Spleen (tissue), 11 donors: ENCODE measurements around the gene DAAM2. TPM values are rescaled to one million over a fixed set of nuclear protein-coding genes. Genes with fewer than 3 reads are reported as not detected.
A peak's percentile ranks its signal among the peaks of the same experiment; 100 is the strongest.

Source experiments
- DNase-seq: peaks from one replicate; pipeline ENCODE4 v3.0.0-alpha.2; 2020
- H3K27ac ChIP-seq, 8 donors: fragments of 200-600 bp; sonication (generic) in 7 of 8; 1 replicate in 4 of 8; 2 replicates in 4 of 8; pipeline versions ENCODE4 v1.5.0 to v1.8.0; 2016 to 2021; ENCODE audit warnings: inconsistent platforms in 4 of 8, mild to moderate bottlenecking in 4 of 8, moderate library complexity in 1 of 8
- H3K27me3 ChIP-seq, 7 donors: fragments of 200-600 bp; sonication (generic) in 6 of 7; replicated peaks in 1 of 7; 1 replicate in 4 of 7; 2 replicates in 3 of 7; pipeline versions ENCODE4 v1.5.0 to v1.8.0; 2016 to 2021; ENCODE audit warnings: inconsistent platforms in 3 of 7, mild to moderate bottlenecking in 1 of 7
- H3K36me3 ChIP-seq, 6 donors: fragments of 200-600 bp; sonication (generic) in 5 of 6; 1 replicate in 4 of 6; 2 replicates in 2 of 6; pipeline versions ENCODE4 v1.5.0 to v1.8.0; 2016 to 2021; ENCODE audit warnings: inconsistent platforms in 2 of 6
- H3K4me1 ChIP-seq, 6 donors: fragments of 200-600 bp; sonication (generic) in 5 of 6; 1 replicate in 3 of 6; 2 replicates in 3 of 6; pipeline versions ENCODE4 v1.5.0 to v1.8.0; 2016 to 2021; ENCODE audit warnings: inconsistent platforms in 3 of 6
- H3K4me3 ChIP-seq, 8 donors: fragments of 200-600 bp; sonication (generic) in 7 of 8; 1 replicate in 4 of 8; 2 replicates in 4 of 8; pipeline versions ENCODE4 v1.5.0 to v1.8.0; 2016 to 2021; ENCODE audit warnings: inconsistent platforms in 4 of 8, mild to moderate bottlenecking in 4 of 8, moderate library complexity in 2 of 8
- H3K9me3 ChIP-seq, 8 donors: fragments of 200-600 bp; sonication (generic) in 7 of 8; 1 replicate in 4 of 8; 2 replicates in 4 of 8; pipeline versions ENCODE4 v1.5.0 to v1.8.0; 2016 to 2021; ENCODE audit warnings: inconsistent platforms in 4 of 8
- CTCF ChIP-seq, 11 experiments: fragments of 200-600 bp in 7 of 11; fragments of 450-650 bp in 4 of 11; sonication (generic) in 4 of 11; IDR thresholded peaks in 8 of 11; conservative IDR thresholded peaks in 3 of 11; 1 replicate in 7 of 11; 2 replicates in 4 of 11; pipeline versions ENCODE4 v1.4.0 to v1.8.0; 2016 to 2021; ENCODE audit warnings: antibody characterized with exemption in 11 of 11, inconsistent platforms in 4 of 11, mild to moderate bottlenecking in 1 of 11
- POLR2A ChIP-seq, 3 donors: fragments of 450-650 bp; IDR thresholded peaks; one replicate each; pipeline ENCODE4 v1.5.1; 2017; ENCODE audit warnings: antibody characterized with exemption in 3 of 3, mild to moderate bottlenecking in 1 of 3
- POLR2AphosphoS5 ChIP-seq, 3 donors: sonication (generic); formaldehyde crosslinking; IDR thresholded peaks; one replicate each; pipeline ENCODE4 v1.5.1; 2017; ENCODE audit warnings: antibody characterized with exemption in 3 of 3
- WGBS, 5 donors: extraction: QIAGEN DNeasy Blood & Tissue Kit in 3 of 5; methylation state at CpG; one replicate each; pipeline versions ENCODE4 v1.1.5 to v1.1.7; 2013 to 2018; 5-methylcytosine and 5-hydroxymethylcytosine counted together
- intact Hi-C: fragments of 100-400 bp; cut with DNase I; formaldehyde crosslinking; loops from one replicate; pipeline ENCODE4 v1.15.0; 2023; ENCODE audit warnings: low total_unique reads
- polyA plus RNA-seq, 3 donors: library from polyadenylated mRNA; stranded (reverse); fragments of 200-250 nt; gene quantifications; one replicate each; pipeline ENCODE4 v1.2.1, GENCODE V29; 2013
- total RNA-seq, 7 donors: library from RNA; depleted of rRNA in 3 of 7; stranded (reverse); fragments of >200 nt in 3 of 7; fragmentation: NEBNext Ultra II Directional in 4 of 7; extraction: Animal tissue kit (Norgen Biotek cat#: 25700) in 4 of 7; gene quantifications; one replicate each; pipeline versions ENCODE4 v1.1.0 to v1.2.1, GENCODE V29; 2016 to 2021
- donor health status: healthy with polysubstance abuse.
- donor health status: DM: no; HTN: no; CAD: no; lungs with moderate emphysema.
- donor health status: DM: no; HTN: no; CAD: no.
- donor health status: Bipolar disorder and iron deficiency.
- donor health status: healthy.
- donor health status: DM: no; HTN: no; CAD: no.
- donor health status: DM: yes; HTN: yes; CAD: no.

DAAM2 gene
- total and polyA plus RNA-seq, 10 donors: 6.0 to 115 (median 73.8) TPM

GRCh38 chr6:39822846-39823815, 31.0 kb downstream of the DAAM2 start:
- TF ChIP-seq CTCF (IDR thresholded peaks at IDR 0.05 in 8 of 11, conservative IDR thresholded peaks at IDR 0.05 in 3 of 11) (peak in 1 of 11 experiments; percentile 24), POLR2A (IDR thresholded peaks at IDR 0.05) (peak in 1 of 3 donors; percentile 47), POLR2AphosphoS5 (IDR thresholded peaks at IDR 0.05) (peak; percentile 32 to 91 (median 75))
- peaks cover 3 to 97% (median 32%) of the 10 kb centered on the region in 6 donors for H3K4me1 ChIP-seq
- H3K27me3 ChIP-seq: no peaks in the 10 kb centered on the region
- H3K36me3 ChIP-seq: no peaks in the 10 kb centered on the region
- intact Hi-C loops: no loop called here
- peak overlapping the region in 4 of 8 donors; percentile 34 to 61 (median 39) for H3K4me3 ChIP-seq
- 25 to 51% (median 42%) methylated on average over 8 of the region's 8 CpGs for WGBS, 5 donors
- H3K9me3 ChIP-seq: no peaks in the 10 kb centered on the region
- H3K27ac ChIP-seq: peak overlapping the region; percentile 7 to 94 (median 84)
- DNase-seq: peak; percentile 84

DNA sequence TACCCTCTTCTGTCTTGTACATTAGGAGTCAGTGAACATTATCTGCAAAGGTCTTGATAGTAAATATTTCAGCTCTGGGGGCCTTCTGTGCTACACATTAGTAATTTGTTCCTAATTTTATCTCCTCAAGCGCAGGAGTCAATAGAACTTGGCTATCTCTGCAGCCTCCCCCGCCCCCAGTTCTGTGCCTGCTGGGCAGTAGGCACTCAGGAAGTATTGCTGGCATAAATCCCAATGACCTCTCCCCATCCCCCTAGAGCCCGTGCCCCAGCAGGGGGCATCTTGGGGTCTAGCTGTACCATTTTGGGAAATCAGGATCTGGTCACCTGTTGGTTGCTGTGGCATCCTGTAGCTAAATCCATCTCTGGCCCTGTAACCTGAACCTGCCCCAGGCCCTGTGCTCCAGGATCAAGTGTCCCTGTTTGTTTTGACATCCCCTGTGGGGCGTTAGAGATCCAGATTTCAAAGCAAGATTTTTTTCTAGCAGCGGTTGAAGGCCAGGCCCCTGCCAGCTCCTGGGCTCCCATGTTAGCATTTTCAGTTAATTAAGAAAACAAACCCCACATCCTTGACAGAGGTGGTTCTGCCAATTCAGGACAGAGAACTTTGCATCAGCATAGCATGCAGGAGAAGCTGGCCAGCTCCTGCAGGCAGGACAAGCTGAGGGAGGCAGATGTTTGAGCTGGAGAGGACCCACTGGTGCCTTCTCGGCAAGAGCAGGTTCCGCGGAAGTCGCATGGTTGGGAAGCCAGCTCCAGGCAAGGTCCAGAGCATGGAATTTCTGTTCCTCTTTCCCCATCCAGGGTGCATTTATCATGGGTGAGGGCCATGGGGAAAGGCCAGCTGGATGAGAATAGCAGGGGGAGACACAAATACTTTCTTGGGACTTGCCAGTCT, 32.1 kb downstream of the DAAM2 start:
- intact Hi-C loops: no loop called here
- no peak for DNase-seq
- H3K36me3 ChIP-seq: no peaks in the 10 kb centered on the region
- peaks cover 3 to 96% (median 30%) of the 10 kb centered on the region in 6 donors for H3K4me1 ChIP-seq
- H3K27me3 ChIP-seq: no peaks in the 10 kb centered on the region
- WGBS, 5 donors: 70 to 91% (median 76%) methylated on average over 9 of the region's 9 CpGs
- H3K4me3 ChIP-seq: peak overlapping the region in 2 of 8 donors; percentile 39 to 61
- H3K27ac ChIP-seq: peak overlapping the region in 6 of 8 donors; percentile 69 to 94 (median 90)
- no peaks in the 10 kb centered on the region for H3K9me3 ChIP-seq
- no peak for TF ChIP-seq POLR2A (IDR thresholded peaks at IDR 0.05)
- no peak for TF ChIP-seq POLR2AphosphoS5 (IDR thresholded peaks at IDR 0.05)
- no peak for TF ChIP-seq CTCF (IDR thresholded peaks at IDR 0.05 in 8 of 11, conservative IDR thresholded peaks at IDR 0.05 in 3 of 11)

- no peaks in the 10 kb centered on the region for H3K9me3 ChIP-seq
- peaks cover 0 to 18% (median 0%) of the 10 kb centered on the region in 7 donors for H3K27me3 ChIP-seq
- intact Hi-C loops: no loop called here
- DNase-seq: no peak
- peak overlapping the region in 4 of 8 donors; percentile 38 to 94 (median 44) for H3K27ac ChIP-seq
- H3K4me1 ChIP-seq: peaks cover 0 to 98% (median 10%) of the 10 kb centered on the region in 6 donors
- H3K36me3 ChIP-seq: peaks cover 0 to 19% (median 0%) of the 10 kb centered on the region in 6 donors
- TF ChIP-seq POLR2A (IDR thresholded peaks at IDR 0.05): no peak
- WGBS, 5 donors: 75 to 88% (median 81%) methylated on average over 2 of the region's 2 CpGs
- H3K4me3 ChIP-seq: no peak overlapping the region
Measured at GRCh38 chr6:39829331-39829730, 37.2 kb downstream of the DAAM2 start.

GRCh38 chr6:39830444-39830843, 38.3 kb downstream of the DAAM2 start:
- peak overlapping the region in 4 of 8 donors; percentile 11 to 94 (median 41) for H3K27ac ChIP-seq
- TF ChIP-seq CTCF (IDR thresholded peaks at IDR 0.05 in 8 of 11, conservative IDR thresholded peaks at IDR 0.05 in 3 of 11): no peak
- no peak for TF ChIP-seq POLR2A (IDR thresholded peaks at IDR 0.05)
- TF ChIP-seq POLR2AphosphoS5 (IDR thresholded peaks at IDR 0.05): peak in 2 of 3 donors; percentile 31 to 56
- peaks cover 0 to 98% (median 4%) of the 10 kb centered on the region in 6 donors for H3K4me1 ChIP-seq
- peaks cover 0 to 25% (median 0%) of the 10 kb centered on the region in 6 donors for H3K36me3 ChIP-seq
- intact Hi-C loops: no loop called here
- DNase-seq: no peak
- WGBS, 5 donors: 60 to 94% (median 81%) methylated on average over 2 to 7 of the region's 7 CpGs
- H3K4me3 ChIP-seq: no peak overlapping the region
- H3K27me3 ChIP-seq: peaks cover 0 to 21% (median 0%) of the 10 kb centered on the region in 7 donors
- H3K9me3 ChIP-seq: no peaks in the 10 kb centered on the region
